Renal cortex interstitium (tissue), 11 donors: ENCODE results near the gene PLAAT4. TPM values are rescaled to one million over a fixed set of nuclear protein-coding genes. Genes with fewer than 3 reads are reported as not detected.
"Not testable (repeated sequence)": the region's sequence is repeated elsewhere in the genome, so short reads cannot be mapped to it uniquely, and the experiment has no call there.

ENCODE experiments used
- DNase-seq, 11 donors: peaks; one replicate each; pipeline ENCODE4 v3.0.0-alpha.2; 2013; ENCODE audit warnings: low read depth in 9 of 11, low spot score in 4 of 11; ENCODE audit errors: extremely low read depth in 1 of 11
- polyA plus RNA-seq, 3 donors: library from polyadenylated mRNA; unstranded; fragments of 120-200 nt; gene quantifications; one replicate each; pipeline ENCODE4 v1.2.1, GENCODE V29; 2013; ENCODE audit not compliant: insufficient read length in 3 of 3

Gene PLAAT4
- polyA plus RNA-seq, 3 donors, result 7.1 to 13.2 (median 7.1) TPM

DNA sequence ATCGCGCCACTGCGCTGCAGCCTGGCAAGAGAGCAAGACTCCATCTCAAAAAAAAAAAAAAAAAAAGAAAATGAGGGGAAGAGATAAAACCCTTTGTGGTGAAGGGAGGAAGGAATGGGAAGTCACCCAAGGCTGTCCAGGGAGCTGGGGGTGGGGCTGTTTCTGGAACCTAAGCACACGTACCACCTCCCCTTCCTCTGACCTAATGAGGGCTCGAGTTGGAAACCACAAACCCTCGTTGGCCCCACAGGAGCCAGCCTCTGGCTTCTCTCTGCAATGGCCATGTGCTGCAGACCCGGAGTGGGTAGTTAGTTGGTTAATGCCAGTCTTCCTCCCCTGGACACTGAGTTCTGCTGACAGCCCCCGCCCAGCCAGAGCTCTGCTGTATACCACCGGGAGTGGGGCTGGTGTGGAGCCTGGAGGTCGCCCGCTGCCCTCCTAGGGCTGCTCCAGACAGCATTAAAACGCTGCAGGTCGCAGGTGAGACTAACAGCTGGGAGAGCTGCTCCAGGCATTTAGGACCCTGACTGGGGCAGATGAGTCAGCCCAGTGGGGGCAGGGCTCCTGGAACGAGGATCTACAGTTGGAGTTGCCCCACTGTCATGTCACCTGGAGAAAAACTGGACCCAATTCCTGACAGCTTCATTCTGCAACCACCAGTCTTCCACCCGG lies 30.6 kb upstream of the PLAAT4 start, which contains the start of gene LGALS12:
TSS of gene LGALS12 (plus strand) at position 228 of the 672 bp plus-strand sequence. CDS start at position 603, 375 bp downstream.
- no peak for DNase-seq

DNA sequence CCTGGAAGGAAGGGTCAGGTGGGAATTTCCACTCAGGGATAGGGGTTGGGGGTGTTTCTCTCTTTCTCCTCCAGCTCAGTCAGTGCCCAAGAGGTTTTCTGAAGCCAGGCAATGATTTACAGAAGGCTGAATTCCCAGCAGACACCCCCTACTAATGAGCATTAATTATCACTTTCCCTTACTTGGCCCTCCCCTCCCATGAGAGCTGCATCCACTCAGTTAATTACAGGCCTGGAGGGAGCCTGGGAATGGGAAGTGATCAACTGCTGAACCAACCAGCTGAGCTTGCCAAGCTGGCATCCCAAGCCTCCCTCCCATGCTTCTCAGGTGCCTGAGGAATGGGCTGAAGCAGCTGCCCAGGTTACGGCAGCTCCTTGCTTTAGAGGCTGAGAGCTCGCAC lies 29.7 kb upstream of the PLAAT4 start:
- no peak for DNase-seq

DNA sequence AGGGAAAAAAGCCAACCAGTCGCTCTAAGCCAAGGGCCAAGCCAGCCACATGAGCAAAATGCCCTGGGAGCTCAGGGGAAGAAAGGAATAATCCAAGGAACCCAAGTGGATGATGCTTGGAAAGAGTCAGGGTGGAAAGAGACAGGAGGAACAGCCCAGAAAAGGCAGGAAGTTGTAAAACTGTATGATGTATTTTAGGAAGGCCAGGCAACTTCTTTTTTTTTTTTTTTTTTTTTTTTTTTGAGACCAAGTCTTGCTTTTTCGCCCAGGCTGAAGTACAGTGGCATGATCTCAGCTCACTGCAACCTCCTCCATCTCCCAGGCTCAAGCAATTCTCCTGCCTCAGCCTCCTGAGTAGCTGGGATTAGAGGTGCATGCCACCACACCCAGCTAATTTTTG lies 29.1 kb upstream of the PLAAT4 start:
- DNase-seq, result no peak

DNA sequence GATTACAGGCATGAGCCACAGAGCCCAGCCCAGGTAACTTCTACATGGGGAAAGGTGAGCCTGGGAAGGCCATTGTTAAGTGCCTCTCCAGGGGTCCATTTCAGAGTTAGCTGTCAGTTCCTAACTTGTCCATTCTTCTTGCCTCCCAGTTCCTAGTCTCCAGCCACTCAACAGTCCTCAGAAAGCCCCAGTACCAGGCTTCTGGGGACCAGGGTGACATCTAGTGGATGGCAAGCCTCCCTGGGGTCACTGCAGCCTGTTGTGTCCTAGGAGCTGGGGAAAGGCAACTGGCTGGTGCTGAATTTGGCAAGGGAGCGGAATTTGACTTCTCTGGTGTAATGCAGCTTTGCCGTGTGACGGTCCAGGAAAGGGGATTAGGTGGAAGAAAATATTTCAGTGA lies 28.6 kb upstream of the PLAAT4 start:
- DNase-seq, result no peak

DNA sequence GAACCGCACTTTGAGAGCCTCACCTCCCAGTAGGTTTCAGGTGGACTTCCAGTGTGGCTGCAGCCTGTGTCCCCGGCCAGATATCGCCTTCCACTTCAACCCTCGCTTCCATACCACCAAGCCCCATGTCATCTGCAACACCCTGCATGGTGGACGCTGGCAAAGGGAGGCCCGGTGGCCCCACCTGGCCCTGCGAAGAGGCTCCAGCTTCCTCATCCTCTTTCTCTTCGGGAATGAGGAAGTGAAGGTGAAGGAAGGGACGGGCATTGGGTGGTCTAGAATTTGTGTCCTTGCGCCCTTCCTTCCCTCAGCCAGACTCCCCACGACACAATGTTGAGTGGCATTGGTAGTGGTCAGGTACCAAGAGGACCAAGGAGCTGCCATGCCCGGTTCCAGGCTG lies 27.9 kb upstream of the PLAAT4 start:
- no peak for DNase-seq

DNA sequence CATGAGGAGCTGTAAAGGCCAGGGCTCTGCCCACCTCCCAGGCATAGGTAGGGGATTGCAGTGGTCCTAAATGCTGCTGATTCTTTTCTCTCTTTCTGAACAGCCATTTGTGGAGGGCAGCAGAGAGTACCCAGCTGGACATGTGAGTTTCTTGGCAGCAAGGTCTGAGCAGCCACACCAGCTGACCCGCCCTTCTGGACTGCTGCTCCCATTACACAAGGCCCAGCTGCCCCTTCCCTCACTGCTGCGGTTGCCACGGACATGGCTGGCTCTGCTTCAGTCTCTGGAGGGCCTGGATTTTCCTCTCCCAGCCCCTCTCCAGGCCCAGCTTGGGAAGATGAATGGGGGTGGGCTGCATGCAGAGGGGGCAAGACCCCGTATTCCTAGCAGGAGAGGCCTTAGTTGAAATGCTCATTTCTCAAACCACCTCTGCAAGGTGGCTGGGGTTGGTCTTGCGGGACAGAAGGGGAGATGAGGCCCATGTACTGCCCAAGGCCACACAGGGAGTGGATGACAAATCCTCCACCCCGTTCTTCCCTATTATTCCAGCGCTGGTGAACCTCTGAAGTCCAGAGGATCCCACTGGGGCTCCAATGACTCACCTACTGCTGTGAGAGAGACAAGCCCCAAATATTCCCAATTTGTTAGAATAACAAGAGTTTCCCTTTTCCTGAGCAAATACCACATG lies 26.1 kb upstream of the PLAAT4 start:
- no peak for DNase-seq

DNA sequence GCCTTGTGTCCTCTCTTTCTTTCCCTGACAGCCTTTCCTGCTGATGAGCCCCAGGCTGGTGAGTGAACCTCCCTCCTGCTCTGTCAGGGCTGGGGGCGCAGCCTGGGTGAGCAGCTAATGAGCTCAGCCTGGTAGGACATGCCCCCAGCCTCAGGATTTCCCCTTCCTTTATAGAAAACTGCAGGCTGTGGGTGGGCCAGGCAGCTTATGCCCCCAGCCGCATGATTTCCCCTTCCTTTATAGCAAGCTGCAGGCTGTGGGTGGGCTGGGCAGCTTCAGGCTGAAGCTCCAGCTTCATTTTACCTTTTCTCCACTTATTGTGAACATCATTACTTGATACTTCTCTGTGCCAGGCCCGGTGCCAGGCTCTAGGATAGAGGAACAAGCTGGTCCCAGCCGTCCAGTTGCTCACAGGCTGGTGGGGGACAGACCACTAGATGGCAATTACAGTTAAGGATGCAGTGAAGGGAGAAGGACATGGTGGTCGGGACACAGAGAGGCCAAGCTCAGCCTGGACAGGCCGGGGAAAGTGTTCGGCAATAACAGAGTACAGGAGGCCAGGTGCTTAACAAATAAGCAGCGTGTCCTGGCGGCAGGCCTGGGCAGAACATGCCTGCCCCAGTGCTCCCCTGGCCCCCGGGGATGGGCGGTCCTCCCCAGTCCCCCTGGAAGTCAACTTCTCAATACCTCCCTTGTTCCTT lies 25.4 kb upstream of the PLAAT4 start:
- no peak for DNase-seq

DNA sequence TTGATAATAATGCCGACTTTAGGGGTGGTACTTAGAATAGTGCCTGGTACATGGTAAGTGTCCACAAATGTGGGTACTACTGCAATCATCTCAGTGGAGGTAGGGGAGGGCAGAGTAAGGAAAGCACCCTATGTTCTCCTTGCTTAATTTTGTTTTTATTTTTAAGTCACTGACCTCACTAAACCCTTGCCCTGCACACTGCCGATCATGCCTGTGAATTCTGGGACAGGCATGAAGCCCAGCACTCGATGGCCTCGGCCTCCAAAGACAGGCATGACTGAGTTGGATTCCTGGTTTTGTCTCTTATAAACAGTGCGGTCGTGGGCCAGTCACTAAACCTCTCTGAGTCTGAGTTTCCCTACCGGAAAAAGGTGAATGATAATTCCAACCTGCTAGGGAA lies 23.8 kb upstream of the PLAAT4 start:
- DNase-seq, result no peak

DNA sequence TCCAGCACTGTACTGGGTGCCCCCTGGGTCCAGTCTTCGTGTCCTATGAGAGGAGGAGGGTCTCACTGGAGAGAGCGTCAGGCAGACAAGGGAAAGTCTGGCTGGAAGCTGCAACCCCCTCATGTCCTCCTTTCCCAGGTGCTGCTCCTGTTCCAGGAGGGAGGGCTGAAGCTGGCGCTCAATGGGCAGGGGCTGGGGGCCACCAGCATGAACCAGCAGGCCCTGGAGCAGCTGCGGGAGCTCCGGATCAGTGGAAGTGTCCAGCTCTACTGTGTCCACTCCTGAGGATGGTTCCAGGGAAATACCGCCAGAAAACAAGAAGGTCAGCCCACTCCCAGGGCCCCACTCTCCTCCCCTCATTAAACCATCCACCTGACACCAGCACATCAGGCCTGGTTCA lies 20.5 kb upstream of the PLAAT4 start:
- no peak for DNase-seq

DNA sequence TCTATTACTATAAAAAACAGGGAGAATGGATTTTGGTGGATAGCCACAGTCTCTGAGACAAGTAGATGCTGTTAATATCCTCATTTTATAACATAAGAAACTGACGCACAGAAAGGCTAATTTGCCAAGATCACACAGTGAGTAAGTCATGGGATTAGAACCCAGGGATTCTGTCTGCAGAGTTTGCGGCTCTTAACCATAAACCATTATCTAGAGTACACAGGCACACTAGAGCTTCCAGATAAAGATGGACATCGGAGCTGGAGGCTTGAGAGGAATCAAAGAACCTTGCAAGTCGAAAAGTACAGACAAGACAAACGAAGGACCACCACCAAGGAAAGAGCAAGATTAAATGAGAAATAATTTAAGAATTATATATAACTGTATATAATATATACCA lies 19.5 kb upstream of the PLAAT4 start:
- no peak for DNase-seq

DNA sequence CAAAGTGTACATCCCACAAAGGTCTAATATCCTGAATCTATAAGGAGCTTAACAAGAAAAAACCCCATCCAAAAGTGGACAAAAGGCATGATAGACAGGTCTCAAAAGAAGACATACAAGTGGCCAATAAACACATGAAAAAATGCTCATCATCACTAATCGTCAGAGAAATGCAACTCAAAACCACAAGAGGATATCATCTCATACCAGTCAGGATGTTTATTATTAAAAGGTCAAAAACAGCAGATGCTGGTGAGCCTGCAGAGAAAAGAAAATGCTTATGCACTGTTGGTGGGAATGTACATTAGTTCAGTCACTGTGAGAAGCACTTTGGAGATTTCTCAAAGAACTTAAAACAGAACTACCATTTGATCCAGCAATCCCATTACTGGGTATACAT lies 18.1 kb upstream of the PLAAT4 start:
- DNase-seq, result no peak

DNA sequence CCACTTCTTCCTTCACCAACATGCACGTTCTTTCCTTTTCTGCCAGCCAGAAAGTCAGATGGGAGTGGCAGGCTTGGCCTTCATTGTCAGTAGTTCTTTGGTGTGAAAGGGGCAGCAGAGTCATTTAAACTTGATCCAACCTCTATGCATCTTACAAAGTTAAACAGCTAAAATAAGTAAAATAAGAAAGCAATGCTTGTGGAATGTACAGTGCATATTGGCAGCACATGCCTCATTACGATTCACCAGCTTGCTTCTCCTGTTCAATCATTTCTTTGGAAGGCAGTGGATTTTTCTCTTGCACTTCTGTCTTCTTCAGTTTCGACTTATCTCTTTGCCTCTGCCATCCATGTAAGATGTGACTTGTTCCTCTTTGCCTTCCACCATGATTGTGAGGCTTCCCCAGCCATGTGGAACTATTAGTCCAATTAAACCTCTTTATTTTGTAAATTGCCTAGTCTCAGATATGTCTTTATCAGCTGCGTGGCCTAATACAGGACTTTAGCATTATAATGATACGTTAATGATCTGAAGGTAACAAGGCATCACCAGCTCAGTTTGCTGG lies 15.9 kb upstream of the PLAAT4 start:
- DNase-seq, result no peak

DNA sequence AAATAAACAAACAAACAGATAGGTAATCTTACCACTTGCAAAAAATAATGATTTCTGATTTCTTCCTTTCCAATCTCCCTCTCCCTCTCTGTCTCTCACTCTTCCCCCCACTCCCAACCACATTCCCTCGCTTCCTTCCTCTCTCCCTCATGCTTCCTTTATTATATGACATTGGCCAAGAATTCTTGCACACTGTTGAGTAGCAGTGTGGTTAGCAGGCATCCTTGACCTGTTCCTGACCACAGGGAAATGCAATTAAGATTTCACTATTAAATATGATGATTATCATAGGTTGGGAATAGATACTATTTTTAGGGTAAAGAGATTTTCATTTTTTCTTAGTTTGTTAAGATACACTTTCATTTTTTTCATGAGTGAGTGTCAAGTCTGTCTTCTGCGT lies 14.7 kb upstream of the PLAAT4 start:
- no peak for DNase-seq

DNA sequence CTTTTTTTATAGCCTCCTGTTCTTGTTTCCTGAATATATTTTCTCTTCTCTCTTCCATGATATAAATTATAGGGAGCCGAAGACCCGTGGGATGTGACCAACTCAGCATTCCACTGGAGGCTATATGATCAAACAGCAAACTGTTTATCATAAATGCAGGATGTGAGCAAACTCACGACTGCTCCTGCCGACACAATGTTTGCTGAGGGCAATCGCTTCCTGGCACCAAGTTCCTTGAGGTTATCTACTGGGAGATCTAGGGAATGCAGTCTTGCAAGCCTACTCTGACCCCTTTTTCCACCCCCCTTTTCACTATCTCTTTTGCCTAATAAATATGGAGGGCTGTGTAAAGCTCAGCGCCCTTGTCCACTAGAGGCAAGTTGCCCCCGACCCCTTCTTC lies 13.5 kb upstream of the PLAAT4 start:
- DNase-seq, result no peak

DNA sequence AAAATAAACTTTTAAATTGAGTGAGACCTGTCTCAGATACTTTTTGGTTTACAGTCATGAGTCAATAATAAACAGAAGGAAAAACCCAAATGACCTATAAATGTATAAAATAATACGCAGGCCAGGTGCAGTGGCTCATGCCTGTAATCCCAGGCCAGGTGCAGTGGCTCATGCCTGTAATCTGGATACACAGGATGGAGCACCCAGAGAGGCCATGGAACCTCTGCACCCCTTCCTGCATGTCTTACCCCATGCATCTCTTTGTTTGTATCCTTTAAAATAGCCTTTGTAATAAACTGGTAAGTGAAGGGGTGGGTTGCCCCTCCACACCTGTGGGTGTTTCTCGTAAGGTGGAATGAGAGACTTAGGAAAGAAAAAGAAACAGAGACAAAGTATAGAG lies 8.9 kb upstream of the PLAAT4 start:
- DNase-seq, result no peak

DNA sequence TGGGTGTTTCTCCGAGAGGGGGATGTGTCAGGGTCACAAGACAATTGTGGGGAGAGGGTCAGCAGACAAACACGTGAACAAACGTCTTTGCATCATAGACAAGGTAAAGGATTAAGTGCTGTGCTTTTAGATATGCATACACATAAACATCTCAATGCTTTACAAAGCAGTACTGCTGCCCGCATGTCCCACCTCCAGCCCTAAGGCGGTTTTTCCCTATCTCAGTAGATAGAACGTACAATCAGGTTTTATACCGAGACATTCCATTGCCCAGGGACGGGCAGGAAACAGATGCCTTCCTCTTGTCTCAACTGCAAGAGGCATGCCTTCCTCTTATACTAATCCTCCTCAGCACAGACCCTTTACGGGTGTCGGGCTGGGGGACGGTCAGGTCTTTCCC lies 8.5 kb upstream of the PLAAT4 start:
- not testable (repeated sequence) for DNase-seq

DNA sequence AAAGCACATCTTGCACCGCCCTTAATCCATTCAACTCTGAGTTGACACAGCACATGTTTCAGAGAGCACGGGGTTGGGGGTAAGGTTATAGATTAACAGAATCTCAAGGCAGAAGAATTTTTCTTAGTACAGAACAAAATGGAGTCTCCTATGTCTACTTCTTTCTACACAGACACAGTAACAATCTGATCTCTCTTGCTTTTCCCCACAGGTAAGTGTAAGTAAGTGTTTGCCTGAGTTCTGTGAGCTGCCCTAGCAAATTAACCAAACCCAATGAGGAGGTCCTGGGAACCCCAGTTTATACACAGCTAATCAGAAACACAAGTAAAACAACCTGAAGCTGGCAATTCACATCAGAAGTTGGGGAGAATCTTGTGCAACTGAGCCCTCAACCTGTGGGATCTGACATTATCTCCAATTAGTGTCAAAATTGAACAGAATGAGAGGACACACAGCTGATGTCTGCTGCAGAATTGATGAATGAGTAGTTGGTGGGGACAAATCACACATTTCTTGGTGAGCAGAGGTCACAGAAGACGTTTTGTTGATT lies 7.8 kb upstream of the PLAAT4 start:
- DNase-seq, result not testable (repeated sequence)

DNA sequence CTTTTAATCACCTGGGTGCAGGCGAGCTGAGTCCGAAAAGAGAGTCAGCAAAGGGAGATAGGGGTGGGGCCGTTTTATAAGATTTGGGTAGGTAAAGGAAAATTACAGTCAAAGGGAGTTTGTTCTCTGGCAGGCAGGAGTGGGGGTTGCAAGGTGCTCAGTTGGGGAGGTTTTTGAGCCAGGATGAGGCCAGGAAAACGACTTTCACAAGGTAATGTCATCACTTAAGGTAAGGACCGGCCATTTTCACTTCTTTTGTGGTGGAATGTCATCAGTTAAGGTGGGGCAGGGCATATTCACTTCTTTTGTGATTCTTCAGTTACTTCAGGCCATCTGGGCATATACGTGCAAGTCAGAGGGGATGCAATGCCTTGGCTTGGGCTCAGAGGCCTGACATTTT lies 7.2 kb upstream of the PLAAT4 start:
- DNase-seq, result not testable (repeated sequence)

DNA sequence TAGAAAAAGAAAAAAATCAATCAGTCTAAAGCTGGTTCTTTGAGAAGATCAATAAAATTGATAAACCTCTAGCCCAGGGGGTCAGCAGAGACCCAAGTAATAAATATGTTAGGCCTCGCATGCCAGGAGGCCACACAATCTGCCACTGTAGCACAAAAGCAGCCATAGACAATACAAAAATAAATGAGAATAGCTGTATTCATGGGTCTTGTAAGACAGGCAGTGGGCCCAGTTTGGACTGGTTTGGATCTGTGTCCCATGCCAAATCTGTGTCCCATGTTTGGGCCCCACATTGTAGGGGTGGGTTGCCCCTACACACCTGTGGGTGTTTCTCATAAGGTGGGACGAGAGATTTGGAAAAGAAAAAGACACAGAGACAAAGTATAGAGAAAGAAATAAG lies 6.6 kb upstream of the PLAAT4 start:
- DNase-seq, result no peak
